HG03103 (cell line): Measurements from ENCODE around the gene MOGAT3.
A peak's percentile ranks its signal among the peaks of the same experiment; 100 is the strongest.

Experiments used
- ATAC-seq: cut with Tn5 transposase; IDR thresholded peaks from one replicate; pipeline ENCODE4 v1.9.1; 2021; ENCODE audit warnings: low read depth; ENCODE audit not compliant: unreplicated experiment

MOGAT3 gene, protein sequence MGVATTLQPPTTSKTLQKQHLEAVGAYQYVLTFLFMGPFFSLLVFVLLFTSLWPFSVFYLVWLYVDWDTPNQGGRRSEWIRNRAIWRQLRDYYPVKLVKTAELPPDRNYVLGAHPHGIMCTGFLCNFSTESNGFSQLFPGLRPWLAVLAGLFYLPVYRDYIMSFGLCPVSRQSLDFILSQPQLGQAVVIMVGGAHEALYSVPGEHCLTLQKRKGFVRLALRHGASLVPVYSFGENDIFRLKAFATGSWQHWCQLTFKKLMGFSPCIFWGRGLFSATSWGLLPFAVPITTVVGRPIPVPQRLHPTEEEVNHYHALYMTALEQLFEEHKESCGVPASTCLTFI

DNA sequence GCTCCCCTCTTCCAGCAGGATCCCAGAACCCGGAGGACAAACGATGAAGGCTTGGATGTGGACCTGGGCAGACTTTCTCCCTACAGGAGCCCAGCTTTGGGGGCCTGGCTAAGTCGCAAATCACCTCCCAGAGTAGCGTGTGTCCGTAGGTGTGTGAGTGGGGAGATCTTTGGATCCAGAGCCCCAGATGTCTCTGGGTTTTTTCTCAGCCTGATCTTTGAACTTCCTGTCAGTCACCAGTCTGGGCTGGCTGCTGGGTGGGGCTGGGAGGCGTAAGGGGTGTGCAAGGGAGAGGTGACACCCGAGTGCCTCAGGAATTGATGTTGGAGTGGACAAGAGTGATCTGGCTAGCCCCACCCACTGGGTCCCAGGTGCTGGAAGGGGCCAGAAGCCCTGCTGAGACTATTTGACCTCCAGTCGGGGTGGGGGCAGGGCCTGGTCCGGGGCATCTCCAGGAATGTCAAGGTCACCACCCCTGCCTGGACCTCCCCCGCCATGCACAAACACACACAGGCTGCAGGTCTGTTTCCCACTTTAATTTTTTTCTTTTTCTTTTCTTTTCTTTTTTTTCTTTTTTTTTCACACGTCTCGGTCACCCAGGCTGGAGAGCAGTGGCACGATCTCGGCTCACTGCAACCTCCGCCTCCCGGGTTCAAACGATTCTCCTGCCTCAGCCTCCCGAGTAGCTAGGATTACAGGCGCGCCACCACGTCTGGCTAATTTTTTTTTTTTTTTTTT is at the start of gene MOGAT3:
Gene MOGAT3, minus strand, starts transcription at position 175 of the 738 bp plus-strand sequence. CDS start 182 bp downstream, outside the sequence.
- no peak for ATAC-seq

DNA sequence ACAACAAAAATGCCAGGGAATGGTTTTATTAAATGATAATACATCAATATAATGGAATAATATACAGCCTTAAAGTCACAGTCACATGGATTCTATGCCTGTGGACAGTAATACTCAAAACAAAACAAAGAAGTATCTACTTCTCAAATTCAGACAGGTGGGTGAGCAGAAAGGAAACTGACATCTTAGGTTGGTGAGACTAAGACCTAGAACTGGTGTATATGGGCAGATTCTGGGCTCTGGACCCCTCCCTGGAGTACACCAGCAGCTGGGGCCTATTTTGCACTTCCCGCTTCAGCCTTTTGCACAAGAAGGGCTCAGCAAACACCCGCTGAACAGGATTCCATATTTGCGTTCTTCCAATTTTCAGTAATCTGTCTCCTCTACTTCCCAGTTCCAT is 49.5 kb upstream of the MOGAT3 start:
- ATAC-seq, result no peak

DNA sequence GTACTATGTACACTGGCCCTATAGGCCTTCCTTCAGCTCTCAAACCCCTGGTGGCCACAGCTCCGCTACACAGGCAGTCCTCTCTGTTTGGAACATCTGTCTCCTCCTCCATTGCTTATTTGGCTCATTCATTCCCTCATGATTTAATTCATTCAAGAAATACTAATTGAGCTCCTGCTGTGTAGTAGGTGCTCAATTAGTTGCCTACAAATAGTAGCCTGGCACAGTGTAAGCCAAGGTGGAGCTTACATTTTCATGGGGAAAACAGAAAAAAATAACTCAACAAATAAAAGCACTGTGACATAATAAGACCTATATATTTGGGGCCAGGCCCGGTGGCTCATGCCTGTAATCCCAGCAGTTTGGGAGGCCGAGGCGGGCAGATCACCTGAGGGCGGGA is 47.4 kb upstream of the MOGAT3 start:
- no peak for ATAC-seq

DNA sequence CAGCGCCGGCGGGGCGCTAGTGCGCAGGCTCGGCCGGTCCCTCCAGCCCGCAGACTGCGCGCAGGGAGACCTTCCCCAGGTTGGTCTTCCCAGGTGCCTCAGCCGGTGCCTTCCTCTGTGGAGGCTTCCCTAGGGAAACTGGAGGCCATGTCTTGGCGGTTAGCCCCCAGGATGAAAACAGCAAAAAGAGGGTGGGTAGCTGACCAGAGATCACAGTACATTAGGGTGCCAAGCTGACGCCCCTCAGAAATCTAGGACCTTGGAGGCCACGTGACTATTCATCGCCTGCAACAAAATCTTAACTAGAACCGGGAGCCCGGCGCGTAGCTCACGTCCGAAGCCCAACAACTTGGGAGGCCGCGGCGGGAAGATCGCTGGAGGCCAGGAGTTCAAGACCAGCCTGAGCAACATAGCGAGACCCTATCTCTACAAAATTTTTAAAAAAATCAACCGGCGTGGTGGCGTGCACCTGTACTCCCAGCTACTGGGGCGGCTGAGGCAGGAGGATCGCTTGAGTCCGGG is 44.4 kb upstream of the MOGAT3 start:
- ATAC-seq, result no peak

DNA sequence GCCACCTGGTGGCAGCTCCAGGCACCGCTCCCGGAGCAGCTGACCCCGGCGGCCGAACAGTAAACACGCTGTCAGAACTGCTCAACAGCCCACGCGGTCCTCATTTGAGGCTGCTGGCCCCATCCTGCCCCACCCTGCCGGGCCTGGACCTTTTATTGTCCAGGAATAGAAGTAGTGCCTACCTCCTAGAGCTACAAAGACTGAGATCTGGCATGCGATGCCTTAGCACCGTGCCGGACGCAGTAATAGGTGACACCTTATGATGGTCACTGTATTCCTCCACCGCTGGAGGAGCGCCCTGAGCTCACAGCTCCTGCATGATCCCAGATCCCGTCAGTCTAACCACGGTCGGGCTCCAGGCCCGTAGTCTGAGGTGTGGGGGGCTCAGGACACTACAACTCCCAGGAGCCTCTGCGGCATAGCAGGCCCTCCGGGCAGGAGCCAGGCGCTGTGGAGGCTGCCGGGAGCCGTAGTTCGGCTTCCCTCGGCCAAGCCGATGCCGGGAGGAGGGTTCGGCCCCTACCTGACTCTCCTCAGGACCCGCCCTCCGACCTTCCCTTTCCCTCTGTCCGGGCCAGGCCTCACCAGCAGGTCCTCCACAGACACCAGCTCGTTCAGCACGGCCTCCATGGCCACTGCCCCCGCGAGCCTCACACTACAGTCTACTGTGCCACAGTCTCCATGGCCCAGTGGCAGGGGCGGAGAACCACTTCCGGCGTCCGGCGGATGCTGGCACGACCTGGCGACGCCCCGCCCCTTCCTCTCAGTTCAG is 43.7 kb upstream of the MOGAT3 start, which contains the start of gene FIS1:
Gene FIS1, minus strand, starts transcription at position 707 of the 772 bp plus-strand sequence. Its CDS starts 77 bp downstream, at position 630.
- ATAC-seq, result peak; percentile 89

DNA sequence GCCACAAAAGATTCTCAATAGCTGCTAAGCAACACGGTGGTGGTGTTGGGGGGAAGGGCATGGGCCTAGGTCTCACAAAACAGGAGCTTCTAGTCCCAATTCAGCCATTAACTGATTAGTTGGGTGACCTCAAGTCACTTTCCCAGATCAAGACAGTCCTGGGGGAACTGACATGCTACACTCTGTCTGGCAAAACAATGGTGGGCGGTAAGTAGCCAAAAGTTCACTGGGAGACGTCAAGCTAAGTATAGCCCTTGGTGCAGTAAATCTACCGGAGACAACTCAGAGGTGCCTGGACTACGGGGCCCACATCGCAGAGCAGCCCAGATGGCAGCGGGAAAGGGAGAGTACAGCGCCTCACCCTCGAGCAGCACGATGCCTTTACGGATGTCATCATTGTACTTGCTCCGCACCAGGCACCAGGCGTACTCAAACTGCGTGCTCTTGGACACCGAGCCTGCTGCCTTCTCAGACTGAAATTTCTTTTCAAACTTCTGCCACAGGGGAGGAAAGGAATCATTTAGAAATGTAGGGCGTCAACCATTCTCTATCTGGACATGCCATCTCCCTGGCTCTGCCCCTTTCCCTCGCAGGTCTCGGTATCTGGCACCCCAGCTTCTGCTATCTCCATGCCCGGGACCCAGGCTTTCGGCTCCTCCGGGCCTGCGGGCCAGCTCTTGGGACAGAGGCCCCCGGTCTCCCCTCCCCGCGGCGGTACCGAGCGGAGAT is 43.0 kb upstream of the MOGAT3 start:
- ATAC-seq, result no peak

DNA sequence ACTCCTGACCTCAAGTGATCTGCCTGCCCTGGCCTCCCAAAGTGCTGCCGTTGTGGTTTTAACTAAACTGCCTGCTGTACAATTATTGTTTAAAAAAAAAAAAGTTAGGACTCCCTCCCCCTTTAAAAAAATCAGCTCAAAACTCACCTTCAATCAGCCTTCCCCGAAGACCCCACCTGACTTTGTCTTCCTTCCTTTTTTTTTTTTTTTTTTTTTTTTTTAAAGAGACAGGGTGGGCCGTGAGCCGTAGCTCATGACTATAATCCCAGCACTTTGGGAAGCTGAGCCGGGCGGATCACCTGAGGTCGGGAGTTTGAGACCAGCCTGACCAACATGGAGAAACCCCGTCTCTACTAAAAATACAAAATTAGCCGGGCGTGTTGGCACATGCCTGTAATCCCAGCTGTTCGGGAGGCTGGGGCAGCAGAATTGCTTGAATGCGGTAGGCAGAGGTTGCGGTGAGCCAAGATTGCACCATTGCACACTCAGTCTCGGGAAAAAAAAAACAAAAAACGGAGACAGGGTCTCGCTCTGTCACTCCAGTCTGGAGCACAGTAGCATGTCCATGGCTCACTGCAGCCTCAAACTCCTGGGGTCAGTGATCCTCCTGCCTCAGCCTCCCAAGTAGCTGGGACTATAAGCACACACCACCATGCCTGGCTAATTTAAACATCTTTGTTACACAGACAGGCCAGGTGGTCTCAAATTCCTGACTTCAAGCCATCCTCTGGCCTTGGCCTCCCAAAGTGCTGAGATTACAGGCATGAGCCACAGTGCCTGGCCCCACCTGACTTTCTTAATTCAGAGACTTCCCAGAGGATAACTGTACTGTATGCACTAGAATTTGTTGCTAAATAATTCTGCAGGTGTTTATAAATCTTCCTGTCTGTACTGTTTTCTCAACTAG is 40.9 kb upstream of the MOGAT3 start:
- no peak for ATAC-seq

DNA sequence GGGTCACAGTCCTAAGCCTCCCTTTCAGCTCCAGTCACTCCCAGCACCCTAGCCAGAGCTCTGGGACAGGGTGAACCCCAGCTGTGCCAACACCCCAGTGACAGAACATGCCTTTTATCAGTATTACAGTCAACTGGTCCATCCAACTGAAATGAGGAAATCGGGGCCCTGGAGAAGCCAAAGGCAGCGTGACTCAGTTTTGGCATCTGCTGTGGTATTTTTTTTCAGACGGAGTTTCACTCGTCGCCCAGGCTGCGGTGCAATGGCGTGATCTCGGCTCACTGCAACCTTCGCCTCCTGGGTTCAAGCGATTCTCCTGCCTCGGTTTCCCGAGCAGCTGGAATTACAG is 40.2 kb upstream of the MOGAT3 start:
- no peak for ATAC-seq

DNA sequence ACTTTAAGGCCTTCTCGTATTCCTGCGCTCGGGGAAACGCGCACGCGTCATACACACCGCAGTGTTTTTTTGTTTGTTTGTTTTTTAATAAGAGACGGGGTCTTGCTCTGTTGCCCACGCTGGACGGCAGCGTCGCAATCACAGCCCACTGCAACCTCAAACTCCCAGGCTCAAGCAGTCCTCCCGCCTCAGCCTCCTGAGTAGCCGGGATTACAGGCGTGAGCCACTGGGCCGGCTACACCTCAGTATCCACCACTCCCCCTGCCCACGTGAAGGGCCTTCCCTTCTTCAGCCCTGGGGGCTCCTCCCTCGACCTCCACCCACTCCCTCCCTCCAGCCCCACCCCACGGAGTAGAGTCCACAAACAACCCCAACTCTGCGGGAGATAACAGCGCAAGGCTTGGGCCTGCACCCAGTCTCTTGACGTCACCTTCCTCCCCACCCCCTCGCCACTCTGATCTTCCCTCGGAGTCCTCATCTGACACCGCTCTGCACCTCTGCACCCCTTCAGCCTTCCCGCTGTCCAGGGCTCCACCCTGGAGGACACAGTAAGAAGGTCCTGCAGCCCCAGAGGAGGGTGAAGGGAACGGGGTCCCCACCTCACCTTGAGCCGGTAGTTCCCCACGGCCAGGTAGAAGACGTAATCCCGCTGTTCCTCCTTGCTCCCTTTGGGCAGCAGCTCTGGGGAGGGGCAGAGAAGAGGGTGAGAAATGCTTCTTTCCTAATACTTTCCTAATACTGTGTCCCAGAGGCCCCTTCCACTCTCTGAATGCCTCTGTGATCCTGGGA is 39.6 kb upstream of the MOGAT3 start:
- ATAC-seq, result no peak

DNA sequence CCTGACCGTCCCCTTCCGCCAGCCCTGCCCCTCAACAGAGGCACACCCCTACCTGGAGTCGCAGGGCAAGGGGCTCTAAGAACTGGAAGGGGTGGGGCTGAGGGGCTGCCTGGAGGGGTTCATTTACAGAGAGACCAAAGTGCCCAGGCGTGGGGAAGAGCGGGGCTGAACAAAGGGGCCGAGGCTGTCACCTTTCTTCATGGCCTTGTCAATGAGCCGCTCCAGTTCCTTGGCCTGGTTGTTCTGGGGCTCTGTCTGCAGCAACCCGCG is 39.0 kb upstream of the MOGAT3 start:
- no peak for ATAC-seq

DNA sequence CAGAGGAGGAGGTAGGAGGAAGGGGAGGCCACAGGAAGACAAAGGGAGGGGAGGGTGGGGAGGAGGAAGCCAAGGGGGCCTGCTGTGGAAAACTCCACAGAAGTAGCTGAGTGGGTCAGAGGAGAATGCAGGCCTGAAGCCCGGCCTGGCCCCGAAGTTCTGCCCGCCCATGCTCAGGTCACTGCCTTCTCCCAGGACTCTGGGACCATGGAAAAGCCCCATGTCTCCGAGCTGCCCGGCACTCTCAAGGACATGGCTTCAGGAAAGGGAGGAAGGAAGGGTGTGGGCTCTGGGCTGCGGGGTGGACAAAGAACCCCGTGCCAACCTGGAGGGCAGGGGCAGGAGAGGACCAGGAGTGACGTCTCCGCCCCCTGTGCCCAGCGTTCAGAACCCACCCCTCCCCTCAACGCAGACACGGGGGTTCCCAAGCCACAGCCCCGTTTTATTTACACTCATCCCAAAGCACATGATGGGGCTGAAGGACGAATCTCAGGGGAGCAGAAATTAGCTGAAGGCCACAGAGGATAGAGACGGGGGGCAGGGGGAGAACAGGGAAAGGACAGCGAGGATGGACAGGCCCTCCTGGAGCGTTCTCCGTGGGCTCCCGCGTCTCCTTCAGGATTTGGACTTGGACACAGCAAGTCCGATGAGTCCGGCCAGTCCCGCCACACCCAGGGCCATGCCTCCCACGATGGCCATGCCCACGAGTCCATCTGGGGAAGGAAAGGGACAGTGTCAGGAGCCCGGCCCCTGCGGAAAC is 38.5 kb upstream of the MOGAT3 start:
- no peak for ATAC-seq

DNA sequence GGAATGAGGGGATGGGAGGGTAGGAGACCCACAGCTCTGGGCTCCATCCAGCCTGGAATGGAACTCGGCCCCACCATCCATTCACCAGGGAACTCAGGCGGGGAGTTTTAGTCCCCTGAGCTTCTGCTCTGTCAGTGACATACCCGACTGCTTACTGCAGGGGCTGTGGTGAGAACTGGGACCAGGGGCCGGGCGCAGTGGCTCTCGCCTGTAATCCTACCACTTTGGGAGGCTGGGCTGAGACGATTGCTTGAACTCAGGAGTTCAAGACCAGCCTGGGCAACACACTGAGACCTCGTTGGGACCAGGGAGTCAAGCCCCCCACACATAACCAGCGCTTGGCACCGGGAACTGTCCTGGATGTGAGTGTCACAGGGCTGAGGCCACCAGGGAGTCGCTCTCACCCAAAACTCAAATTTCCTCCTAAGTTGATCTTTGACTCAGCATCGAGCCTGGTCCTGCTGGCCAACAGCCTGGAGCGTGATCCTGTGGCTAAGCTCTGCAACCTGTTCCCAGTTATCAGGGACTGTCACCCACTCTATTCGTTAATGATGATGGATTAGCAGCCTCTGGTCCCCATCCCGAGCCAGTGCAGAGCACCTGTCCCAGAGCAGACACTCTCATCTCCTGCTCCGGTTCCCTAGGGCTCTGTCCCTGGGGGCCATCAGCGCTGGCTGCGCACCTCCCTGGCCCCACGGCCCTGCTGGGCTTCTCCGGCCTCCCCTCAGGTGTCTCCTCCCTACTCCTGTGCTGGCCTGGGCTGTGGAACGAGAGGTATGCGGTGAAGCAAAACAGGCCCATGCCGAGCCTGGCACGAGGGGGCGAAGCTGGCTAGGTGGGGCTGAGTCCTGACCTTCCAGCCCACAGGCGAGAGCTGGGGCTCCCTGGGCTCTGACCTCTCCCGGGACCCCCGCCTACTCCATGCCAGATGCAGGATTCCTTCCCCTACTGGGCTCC is 37.7 kb upstream of the MOGAT3 start:
- ATAC-seq, result no peak

DNA sequence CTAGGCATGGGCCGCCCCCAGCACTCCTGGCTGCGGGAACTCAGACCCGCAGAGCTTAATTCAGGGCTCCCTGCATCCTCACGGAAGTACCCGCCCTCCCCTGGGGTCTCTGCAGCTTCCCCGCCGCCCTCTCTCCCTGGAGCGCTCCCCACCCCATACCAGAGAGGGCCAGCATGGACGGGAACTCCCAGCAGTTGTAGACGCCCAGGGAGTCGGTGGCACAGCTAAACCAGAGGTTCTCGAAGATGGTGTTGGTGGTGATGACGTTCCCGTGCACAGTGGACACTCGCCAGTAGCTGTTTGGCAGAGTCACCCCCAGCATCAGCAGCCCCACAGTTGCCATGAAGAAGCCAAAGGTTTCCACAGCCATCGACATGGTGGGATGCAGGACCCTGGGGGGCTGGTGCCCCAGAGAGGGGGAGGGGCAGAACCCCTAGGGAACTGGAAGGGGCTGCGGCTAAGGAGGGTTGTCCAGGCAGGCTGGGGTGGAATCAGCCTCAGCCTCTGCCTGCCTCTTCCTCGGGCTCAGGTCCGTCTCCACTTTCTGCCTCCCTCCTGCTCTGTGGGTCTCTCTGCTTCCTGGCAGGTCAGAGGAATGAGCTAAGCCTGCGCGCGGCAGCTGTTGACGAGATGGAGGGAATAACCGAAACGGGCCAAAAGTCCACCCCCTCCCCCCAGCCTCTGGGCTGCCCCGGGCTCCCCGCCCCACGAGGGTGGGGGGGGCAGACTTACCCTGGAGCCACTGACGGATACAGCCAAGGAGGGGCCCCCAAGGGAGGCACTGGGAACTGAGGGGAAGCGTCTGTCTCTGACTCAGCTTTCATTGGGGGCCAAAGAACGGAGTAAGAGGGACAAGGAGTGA is 36.6 kb upstream of the MOGAT3 start, which contains the start of gene CLDN15:
Gene CLDN15, minus strand, starts transcription at position 597 of the 862 bp plus-strand sequence. Its CDS starts 221 bp downstream, at position 376.
- ATAC-seq, result no peak

DNA sequence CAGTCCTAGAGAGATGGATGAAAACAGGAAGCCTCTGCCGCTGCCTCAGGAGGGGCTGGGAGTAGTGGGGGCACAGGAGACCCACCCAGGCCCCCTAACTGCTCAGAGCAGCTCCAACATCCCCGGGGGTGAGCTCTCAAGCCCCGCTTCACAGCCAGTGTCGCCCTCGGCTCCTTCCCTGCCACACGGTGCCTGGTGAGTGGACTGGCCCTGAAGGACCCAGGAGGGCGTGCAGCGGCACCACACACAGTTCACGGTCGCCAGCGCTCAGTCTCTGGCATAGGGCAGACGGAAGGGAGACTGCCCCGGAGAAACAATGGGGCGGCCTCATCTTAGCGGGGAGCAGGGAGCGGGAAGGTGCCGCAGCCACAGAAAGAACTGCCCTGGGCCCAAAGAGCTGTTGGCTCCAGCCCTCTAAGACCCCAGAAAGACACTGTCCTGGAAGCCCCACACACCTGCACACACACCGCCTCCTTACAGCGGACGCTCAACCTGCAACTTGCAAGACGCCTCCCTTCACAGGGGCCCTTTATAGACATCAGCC is 35.5 kb upstream of the MOGAT3 start:
- no peak for ATAC-seq

DNA sequence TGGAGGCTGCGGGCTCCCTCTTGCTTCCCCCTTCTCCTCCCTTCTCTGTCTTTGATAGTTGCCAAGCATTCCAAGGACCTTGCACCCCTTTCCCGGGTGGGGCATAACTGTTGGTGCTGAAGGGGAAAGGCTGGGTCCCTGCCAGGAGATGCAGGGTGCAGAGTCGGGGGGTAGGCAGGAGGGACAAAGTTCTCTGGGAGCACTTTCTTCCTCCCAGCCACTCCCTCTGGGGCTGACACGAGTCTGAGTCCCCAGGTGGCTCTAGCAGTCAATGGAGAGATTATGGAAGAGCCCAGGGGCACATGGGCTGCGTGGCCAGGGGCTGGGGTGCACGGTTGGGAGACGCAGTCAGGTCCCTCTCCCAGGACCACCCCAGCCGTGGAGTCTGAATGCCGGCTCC is 34.7 kb upstream of the MOGAT3 start:
- no peak for ATAC-seq

DNA sequence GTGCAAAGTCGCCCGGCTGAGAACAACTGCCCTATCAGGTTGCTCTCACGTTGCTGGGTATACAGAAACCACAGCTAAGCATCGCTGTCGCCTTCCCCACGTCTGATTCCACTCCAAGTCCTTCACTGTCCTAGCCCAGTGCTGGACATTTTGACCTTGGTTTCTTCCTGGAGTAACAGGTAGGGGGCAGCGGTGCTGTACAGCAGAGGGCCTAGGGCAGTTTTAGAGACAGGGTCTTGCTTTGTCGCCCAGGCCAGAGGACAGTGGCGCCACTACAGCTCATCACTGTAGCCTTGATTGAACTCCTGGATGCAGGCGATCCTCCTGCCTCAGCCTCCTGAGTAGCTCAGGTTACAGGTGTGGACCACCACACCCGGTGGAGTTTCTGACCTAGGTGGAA is 34.2 kb upstream of the MOGAT3 start:
- no peak for ATAC-seq
